Suprapubic skin (tissue), 4 donors: ENCODE data around the gene SCN5A. TPM values are rescaled to one million over a fixed set of nuclear protein-coding genes. Genes with fewer than 3 reads are reported as not detected.

Source experiments
- DNase-seq, 2 donors: peaks; one replicate each; pipeline ENCODE4 v3.0.0-alpha.2; 2019; ENCODE audit warnings: low spot score in 2 of 2
- H3K27ac ChIP-seq: fragments of 200-600 bp; sonication (generic); one replicate; pipeline ENCODE4 v1.5.1; 2019
- H3K27me3 ChIP-seq: fragments of 200-600 bp; sonication (generic); one replicate; pipeline ENCODE4 v1.5.1; 2019
- H3K36me3 ChIP-seq: fragments of 200-600 bp; sonication (generic); one replicate; pipeline ENCODE4 v1.5.1; 2019
- H3K4me1 ChIP-seq: fragments of 200-600 bp; sonication (generic); one replicate; pipeline ENCODE4 v1.5.1; 2019
- H3K4me3 ChIP-seq: fragments of 200-600 bp; sonication (generic); one replicate; pipeline ENCODE4 v1.5.1; 2019; ENCODE audit warnings: mild to moderate bottlenecking
- H3K9me3 ChIP-seq: fragments of 200-600 bp; sonication (generic); one replicate; pipeline ENCODE4 v1.5.1; 2019
- EP300 ChIP-seq: sonication (generic); formaldehyde crosslinking; IDR thresholded peaks from one replicate; pipeline ENCODE4 v1.6.1; 2017; ENCODE audit warnings: antibody characterized with exemption
- POLR2A ChIP-seq, 2 donors: fragments of 450-650 bp; IDR thresholded peaks; one replicate each; pipeline ENCODE4 v1.6.1; 2017; ENCODE audit warnings: antibody characterized with exemption in 2 of 2, mild to moderate bottlenecking in 2 of 2, moderate library complexity in 2 of 2
- POLR2AphosphoS5 ChIP-seq, 3 donors: sonication (generic); formaldehyde crosslinking; IDR thresholded peaks; one replicate each; pipeline ENCODE4 v1.6.1; 2017; ENCODE audit warnings: antibody characterized with exemption in 3 of 3
- WGBS: methylation state at CpG from one replicate; pipeline ENCODE4 v1.1.5; 2018; 5-methylcytosine and 5-hydroxymethylcytosine counted together
- total RNA-seq, 4 donors: library from RNA; depleted of rRNA; stranded (reverse); fragments of >200 nt; gene quantifications; one replicate each; pipeline ENCODE4 v1.1.0, GENCODE V29; 2016
- TF ChIP-seq, protein P1 (sequence below), 2 donors: fragments of 200-600 bp in 1 of 2; fragments of 450-650 bp in 1 of 2; sonication (generic) in 1 of 2; IDR thresholded peaks; one replicate each; pipeline ENCODE4 v1.5.1; 2016 to 2019; ENCODE audit warnings: antibody characterized with exemption in 2 of 2, mild to moderate bottlenecking in 1 of 2, moderate library complexity in 1 of 2

The SCN5A gene
- total RNA-seq, 4 donors from 2014 or later: 0.15 to 1.1 (median 1.0) TPM; not detected in 1

DNA sequence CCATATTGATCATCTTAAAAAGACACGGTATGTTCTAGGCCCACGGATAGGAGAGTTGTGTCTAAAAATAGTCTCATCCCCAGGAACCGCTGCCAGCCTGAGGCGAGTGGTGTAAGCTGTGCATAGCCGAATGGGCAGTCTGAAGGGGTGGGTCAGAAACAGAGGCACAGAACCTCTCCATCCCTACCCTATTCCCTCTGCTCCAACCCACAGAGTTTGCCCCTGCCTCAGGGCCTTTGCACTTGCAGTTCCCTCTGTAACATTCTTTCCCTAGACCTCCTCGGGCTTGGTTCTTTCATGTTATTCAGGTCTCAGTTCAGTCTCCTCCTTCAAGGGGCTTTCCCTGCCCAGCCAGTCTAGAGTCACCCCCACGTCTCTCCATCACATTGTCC, 4.8 kb downstream of the SCN5A start:
- H3K4me1 ChIP-seq: peaks cover 11% of the 10 kb centered on the region
- TF ChIP-seq, protein P1, sequence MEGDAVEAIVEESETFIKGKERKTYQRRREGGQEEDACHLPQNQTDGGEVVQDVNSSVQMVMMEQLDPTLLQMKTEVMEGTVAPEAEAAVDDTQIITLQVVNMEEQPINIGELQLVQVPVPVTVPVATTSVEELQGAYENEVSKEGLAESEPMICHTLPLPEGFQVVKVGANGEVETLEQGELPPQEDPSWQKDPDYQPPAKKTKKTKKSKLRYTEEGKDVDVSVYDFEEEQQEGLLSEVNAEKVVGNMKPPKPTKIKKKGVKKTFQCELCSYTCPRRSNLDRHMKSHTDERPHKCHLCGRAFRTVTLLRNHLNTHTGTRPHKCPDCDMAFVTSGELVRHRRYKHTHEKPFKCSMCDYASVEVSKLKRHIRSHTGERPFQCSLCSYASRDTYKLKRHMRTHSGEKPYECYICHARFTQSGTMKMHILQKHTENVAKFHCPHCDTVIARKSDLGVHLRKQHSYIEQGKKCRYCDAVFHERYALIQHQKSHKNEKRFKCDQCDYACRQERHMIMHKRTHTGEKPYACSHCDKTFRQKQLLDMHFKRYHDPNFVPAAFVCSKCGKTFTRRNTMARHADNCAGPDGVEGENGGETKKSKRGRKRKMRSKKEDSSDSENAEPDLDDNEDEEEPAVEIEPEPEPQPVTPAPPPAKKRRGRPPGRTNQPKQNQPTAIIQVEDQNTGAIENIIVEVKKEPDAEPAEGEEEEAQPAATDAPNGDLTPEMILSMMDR (IDR thresholded peaks at IDR 0.05): no peak
- TF ChIP-seq EP300 (no peak), POLR2A (IDR thresholded peaks at IDR 0.05) (no peak), POLR2AphosphoS5 (IDR thresholded peaks at IDR 0.05) (no peak)
- H3K4me3 ChIP-seq: no peak overlapping the region
- H3K27me3 ChIP-seq: peaks cover 59% of the 10 kb centered on the region
- 76% methylated on average over 7 of the region's 7 CpGs for WGBS
- H3K9me3 ChIP-seq: no peaks in the 10 kb centered on the region
- no peak overlapping the region for H3K27ac ChIP-seq
- no peaks in the 10 kb centered on the region for H3K36me3 ChIP-seq
- DNase-seq: peak in 1 of 2 donors; percentile 7

DNA sequence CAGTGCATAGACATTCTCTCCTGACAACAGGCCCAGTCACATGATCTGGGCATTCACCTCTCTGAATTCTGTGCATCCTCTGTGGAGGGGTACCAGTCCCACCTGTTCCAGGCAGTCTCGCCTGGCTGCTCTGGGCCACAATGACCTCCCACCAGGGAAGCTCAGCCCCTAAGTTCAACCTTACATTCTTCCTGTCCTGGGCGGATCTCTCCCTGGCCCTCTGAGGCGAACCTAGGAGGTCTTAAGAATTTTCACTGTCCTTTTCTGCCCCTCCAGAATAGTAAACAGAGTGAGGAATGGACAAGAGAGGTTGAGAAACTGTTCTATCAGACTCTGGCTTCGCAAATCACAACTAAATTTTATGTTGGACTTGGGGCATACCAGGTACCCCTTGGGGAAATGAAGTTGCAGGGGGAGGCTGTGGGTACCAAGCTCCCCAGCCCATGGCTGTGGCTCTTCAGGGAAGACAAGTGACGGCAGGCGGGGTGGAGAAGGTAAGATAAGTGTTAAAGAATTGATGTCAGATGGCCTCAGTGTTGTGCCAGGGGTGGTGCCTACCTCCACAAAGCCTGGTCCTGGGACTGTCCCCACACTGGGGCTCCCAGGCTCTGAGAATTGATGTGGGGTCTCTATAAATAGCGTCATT, 5.3 kb downstream of the SCN5A start:
- Histone ChIP-seq H3K4me3 (no peak overlapping the region), H3K27ac (no peak overlapping the region), H3K27me3 (peaks cover 55% of the 10 kb centered on the region), H3K9me3 (no peaks in the 10 kb centered on the region), H3K36me3 (no peaks in the 10 kb centered on the region), H3K4me1 (peaks cover 6% of the 10 kb centered on the region)
- TF ChIP-seq POLR2A (IDR thresholded peaks at IDR 0.05) (no peak), POLR2AphosphoS5 (IDR thresholded peaks at IDR 0.05) (no peak), EP300 (no peak)
- TF ChIP-seq, protein P1 (IDR thresholded peaks at IDR 0.05): no peak
- DNase-seq: peak; percentile 11 to 44
- WGBS: 86% methylated on average over 7 of the region's 7 CpGs

DNA sequence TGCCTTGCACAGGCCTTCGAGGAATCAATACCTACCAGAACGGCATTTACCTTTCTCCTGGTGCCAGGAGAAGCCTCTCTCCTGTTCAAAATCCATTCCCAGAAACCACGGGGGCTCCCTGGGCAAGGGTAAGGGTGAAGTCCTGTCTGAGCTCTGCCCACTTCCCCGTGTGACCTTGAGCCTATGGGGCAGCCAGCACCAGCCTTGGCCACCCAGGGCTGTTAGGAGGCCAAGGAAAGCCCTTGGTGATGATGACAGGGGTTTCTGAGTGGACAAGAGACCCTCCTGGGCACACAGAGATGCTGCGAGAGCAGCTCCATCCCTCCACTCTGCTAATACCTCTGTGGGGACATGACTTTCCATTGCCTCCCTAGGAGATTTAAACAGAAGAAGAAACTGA, 5.9 kb downstream of the SCN5A start:
- Histone ChIP-seq H3K27me3 (peaks cover 49% of the 10 kb centered on the region), H3K27ac (no peak overlapping the region), H3K4me1 (peaks cover under 1% of the 10 kb centered on the region), H3K9me3 (no peaks in the 10 kb centered on the region), H3K36me3 (no peaks in the 10 kb centered on the region), H3K4me3 (no peak overlapping the region)
- peak; percentile 21 to 29 for DNase-seq
- 89% methylated on average over 5 of the region's 5 CpGs for WGBS
- TF ChIP-seq, protein P1 (IDR thresholded peaks at IDR 0.05): no peak
- TF ChIP-seq EP300 (no peak), POLR2AphosphoS5 (IDR thresholded peaks at IDR 0.05) (no peak), POLR2A (IDR thresholded peaks at IDR 0.05) (no peak)

DNA sequence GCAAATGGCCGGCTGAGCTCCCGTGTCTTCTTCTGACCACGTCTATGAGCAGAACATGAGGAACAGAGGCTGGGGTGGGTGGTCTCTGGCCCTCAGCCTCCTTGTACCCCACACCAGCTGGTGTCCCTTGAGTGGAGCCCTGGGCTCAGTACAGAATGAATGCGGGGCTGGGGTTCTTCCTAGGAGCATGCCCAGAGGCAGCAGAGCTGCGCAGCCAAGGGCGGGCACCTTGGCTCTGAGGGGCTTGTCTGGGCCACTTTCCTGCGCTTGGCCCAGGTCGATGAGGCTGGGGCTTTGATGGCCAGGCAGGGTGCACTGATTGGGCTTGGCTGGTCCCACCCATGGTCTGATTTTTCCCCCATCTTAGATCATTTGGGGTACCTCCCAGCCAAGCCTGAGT, 6.4 kb downstream of the SCN5A start:
- Histone ChIP-seq H3K27me3 (peaks cover 44% of the 10 kb centered on the region), H3K9me3 (no peaks in the 10 kb centered on the region), H3K36me3 (no peaks in the 10 kb centered on the region), H3K27ac (no peak overlapping the region), H3K4me3 (no peak overlapping the region), H3K4me1 (no peaks in the 10 kb centered on the region)
- WGBS: 78% methylated on average over 3 of the region's 8 CpGs
- TF ChIP-seq POLR2AphosphoS5 (IDR thresholded peaks at IDR 0.05): no peak
- TF ChIP-seq, protein P1 (IDR thresholded peaks at IDR 0.05): no peak
- no peak for TF ChIP-seq POLR2A (IDR thresholded peaks at IDR 0.05)
- no peak for TF ChIP-seq EP300
- DNase-seq: peak; percentile 26 to 76

DNA sequence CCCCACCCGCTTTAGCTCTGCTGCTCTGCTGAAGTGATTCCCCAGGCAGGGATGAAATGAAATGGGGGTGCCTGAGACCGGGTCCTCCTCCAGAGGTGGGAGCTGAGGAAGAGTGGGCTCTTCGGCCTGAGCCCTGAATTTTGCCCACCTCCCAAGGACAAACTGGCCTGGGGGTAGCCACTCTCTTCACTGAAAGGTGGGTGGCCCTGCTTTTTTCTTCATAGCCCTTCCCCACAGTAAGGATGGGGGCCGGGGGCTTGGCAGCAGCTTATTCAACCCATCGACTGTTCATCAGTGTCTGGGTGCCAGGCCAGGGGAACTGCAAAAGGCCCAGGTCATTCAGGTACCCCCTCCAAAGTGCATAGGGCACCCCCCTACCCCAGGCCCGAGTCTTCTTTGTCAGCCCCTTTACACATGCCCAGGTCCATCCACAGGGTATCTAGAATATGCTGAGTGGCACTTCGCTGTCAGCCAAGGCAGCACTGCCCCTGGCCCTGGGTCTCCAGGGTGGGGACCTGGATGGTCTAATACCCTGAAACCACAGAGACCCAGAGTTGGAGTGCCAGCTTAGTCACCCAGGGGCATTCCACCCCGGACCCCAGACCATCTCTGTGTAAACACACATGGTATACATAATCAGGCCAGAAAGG, 7.9 kb downstream of the SCN5A start:
- H3K27ac ChIP-seq: no peak overlapping the region
- TF ChIP-seq, protein P1 (IDR thresholded peaks at IDR 0.05): no peak
- TF ChIP-seq POLR2AphosphoS5 (IDR thresholded peaks at IDR 0.05) (no peak), POLR2A (IDR thresholded peaks at IDR 0.05) (no peak), EP300 (no peak)
- no peaks in the 10 kb centered on the region for H3K9me3 ChIP-seq
- H3K4me3 ChIP-seq: no peak overlapping the region
- peaks cover 39% of the 10 kb centered on the region for H3K27me3 ChIP-seq
- WGBS: 82% methylated on average over 7 of the region's 8 CpGs
- DNase-seq: peak; percentile 37 to 74
- H3K4me1 ChIP-seq: no peaks in the 10 kb centered on the region
- H3K36me3 ChIP-seq: no peaks in the 10 kb centered on the region
